PFSK-1 (cell line): Measurements from ENCODE around the gene CTDSPL.

Source experiments
- POLR2AphosphoS5 ChIP-seq: IDR thresholded peaks from 2 replicates; pipeline ENCODE4 v1.6.1; 2012; ENCODE audit warnings: low read depth, mild to moderate bottlenecking, control low read depth, low read length, moderate library complexity
- REST ChIP-seq, 2 experiments: IDR thresholded peaks; 2 replicates each; pipeline versions ENCODE4 v1.6.1 to v1.8.0; 2011 to 2012; ENCODE audit warnings: low read depth in 2 of 2, low read length in 2 of 2, control low read depth in 1 of 2, inconsistent platforms in 1 of 2, mild to moderate bottlenecking in 1 of 2, moderate library complexity in 1 of 2; ENCODE audit not compliant: insufficient read depth in 1 of 2
- TAF1 ChIP-seq: IDR thresholded peaks from 2 replicates; pipeline ENCODE4 v1.6.1; 2012; ENCODE audit warnings: low read length, control low read depth, borderline replicate concordance; ENCODE audit not compliant: insufficient read depth

GRCh38 chr3:38003371-38003816 is 141.7 kb downstream of the CTDSPL start:
- TF ChIP-seq TAF1 (no peak), REST (IDR thresholded peaks at IDR 0.05; ENCODE audit: insufficient read depth in 1 of 2, low read depth in 2 of 2, low read length in 2 of 2) (no peak), POLR2AphosphoS5 (no peak)
